GM21737 (cell line): Measurements from ENCODE around the gene XRRA1.
A peak's percentile ranks its signal among the peaks of the same experiment; 100 is the strongest.

Experiments
- ATAC-seq: cut with Tn5 transposase; IDR thresholded peaks from one replicate; pipeline ENCODE4 v1.9.1; 2021; ENCODE audit warnings: mild to moderate bottlenecking, moderate library complexity; ENCODE audit not compliant: unreplicated experiment

Gene XRRA1

DNA sequence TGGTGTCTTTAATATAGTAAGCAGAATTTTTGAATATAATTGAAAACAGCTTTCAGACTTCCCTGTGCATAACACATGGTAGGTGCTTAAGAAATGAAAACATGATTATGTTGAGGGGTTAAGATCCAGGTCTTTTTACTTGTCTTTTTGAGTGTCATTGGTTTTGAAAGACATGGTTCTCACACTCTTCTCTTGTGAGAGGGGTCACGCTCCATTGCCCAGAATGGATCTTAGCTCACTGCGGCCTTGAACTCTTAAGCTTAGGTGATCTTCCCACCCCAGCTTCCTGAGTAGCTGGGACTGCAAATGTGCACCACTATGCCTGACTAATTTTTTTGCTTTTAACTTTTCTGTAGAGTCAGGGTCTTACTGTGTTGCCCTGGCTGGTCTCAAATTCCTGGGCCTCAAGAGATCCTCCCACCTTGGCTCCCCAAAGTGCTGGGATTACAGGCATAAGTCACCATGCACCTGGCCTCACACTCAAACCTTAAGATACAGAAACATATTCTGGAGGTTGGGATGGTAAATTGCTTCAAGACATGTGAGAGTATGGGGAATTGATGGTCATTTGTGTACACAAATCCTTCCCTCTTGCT is 1.6 kb upstream of the XRRA1 start:
- no peak for ATAC-seq

- no peak for ATAC-seq
These were observed 854 bp upstream of the XRRA1 start for GRCh38 chr11:74949753-74950137.

- ATAC-seq = peak; percentile 12
These were observed 369 bp downstream of the XRRA1 start for GRCh38 chr11:74948546-74948897.

- ATAC-seq = no peak
These were observed 6.7 kb downstream of the XRRA1 start for GRCh38 chr11:74942073-74942759.

DNA sequence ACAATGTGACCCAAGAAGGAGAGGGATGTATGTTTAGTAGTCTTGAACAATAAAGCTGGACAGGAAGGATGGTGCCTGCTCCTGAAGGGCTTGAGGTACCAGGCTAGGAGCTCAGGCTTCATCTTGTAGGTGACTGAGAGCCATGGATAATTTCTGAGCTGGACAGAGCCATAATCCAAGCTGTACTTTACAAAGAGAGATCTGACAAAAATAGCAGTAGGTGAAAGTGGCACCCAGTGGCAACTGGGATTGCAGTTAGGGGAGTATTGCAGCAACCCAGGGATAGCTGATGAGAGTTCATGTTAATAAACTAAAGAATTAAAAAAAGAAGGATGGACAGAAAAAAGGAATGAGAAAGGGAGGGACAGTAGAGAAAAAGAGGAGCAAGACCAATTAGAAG is 7.4 kb downstream of the XRRA1 start:
- no peak for ATAC-seq

- ATAC-seq = no peak
These were observed 11.0 kb downstream of the XRRA1 start for GRCh38 chr11:74937696-74938475.

DNA sequence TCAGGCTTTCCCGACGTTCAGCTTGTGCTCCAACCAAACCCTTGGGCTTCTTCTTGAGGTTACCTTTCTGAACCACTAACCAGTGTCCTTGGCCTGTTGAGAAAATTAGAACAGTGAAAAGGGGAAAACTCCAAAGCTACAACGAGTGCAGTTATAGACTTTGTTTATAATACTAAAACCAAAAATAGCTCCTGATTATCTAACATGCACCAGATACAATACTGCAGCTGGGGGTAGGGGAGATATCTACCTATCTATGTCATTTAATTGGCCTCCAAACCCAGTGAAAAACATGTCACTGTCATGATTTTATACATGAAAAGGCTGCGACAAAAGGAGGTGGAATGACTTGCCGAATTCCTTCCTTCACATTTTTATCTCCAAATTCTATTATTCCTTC is 11.9 kb downstream of the XRRA1 start:
- no peak for ATAC-seq

DNA sequence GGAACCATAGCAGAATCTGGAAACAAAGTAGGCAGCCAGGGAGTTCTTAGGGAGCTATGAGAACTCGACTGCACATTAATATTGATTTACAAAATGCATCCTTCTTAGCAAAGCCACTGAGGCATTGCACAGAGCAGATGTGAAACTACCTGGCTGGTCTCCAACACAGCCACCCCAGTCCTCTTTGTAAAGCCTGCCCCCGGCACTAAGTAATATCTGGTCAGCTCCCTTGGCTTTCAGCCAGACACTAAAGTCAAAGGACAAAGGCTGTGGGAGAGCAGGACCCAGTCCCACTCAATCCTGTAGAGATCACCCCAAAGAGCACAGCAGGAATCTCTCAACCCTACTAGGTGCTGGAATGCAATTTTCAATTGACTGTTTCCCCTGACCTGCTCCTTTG is 12.8 kb downstream of the XRRA1 start:
- ATAC-seq = no peak

DNA sequence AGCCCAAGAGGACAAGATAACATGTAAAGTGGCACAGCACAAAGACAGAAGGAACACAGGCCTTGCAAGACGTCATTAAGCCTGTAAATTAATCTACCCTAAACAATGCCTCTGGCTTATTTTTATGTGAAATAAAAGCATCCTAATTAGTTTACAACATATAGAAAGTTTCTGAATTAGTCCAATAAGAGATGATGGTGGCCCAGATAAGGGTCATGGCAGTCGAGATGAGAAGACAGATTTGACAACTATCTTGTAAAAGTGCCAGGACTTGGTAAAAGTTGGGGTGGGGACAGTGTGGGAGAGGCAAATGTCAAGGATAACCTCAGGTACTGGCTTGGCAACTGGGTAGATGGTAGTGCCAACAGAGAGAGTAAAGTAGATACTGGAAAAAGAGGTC is 13.6 kb downstream of the XRRA1 start:
- ATAC-seq = no peak

DNA sequence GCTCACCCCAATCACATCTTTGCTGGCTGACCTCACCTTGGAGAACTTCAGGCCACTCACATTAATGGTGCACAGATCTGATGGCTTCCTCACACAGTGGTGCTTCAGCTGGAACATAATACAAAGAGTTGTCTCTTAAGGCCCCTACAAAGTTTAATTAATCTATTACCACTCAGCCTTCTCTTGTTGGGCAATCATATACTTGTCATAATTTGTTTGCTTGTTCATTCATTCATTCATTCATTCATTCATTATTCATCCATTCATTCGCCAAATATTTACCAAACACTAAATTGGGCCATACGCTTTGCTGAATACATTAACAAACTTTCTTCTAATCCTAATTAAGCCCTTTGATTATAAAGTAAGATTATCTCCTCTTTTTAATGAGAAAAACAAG is 15.1 kb downstream of the XRRA1 start:
- no peak for ATAC-seq

DNA sequence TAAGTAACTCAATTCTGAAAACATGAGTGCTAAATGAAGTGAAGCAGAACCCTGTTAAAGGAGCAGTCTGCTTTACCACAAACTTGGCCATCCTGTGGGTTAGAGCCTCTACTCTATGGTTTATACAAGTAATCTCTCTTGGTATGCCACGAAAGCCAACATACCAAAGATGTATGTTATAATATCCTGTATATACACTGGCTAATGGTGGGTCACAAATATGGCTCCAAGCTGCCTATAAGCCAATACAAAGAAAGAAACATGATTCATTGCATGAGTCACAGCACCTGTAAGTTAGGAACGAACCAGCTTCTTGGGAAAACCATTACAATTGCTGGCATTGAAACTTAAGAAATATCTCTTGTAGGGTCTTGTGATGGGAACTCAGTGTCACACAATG is 16.1 kb downstream of the XRRA1 start:
- no peak for ATAC-seq

DNA sequence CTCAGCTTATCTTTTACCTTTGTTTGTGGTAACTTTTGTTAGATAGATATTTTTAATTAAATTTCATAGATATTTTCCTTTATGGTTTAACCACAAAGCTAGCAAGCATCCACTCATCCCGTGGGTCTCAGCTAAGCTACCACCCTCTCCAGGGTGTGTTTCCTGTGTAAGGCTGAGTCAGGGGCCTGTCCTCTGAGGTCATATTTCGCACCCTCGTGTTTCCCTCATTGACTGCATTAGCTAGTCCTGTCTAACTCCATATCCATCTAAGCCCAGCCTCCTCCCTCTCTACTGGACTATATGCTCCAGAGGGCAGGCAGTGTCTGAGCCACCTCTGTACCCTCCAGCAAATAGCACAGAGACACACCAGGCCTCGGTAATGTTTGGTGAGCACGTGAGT is 16.7 kb downstream of the XRRA1 start:
- no peak for ATAC-seq

- peak; percentile 73 for ATAC-seq
These were observed 19.2 kb downstream of the XRRA1 start for GRCh38 chr11:74929431-74930363.

DNA sequence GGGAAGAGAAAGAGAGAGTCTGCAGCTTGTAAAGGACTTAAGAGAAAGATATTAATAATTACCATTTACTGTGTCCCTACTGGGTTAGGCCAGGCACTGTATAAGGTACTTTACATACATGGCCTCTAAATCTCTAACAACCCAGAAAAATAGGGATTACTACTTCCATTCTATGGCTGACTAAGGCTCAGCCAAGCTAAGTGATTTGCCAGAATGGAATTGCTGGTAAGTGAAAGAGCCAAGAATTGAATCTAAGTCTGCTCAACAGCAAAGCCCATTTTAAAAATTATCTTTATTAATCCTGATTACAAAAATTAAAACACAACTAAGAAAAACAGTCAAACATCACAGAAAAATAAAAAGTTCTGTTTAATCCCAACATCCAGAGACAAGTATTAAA is 21.4 kb downstream of the XRRA1 start:
- ATAC-seq = no peak

DNA sequence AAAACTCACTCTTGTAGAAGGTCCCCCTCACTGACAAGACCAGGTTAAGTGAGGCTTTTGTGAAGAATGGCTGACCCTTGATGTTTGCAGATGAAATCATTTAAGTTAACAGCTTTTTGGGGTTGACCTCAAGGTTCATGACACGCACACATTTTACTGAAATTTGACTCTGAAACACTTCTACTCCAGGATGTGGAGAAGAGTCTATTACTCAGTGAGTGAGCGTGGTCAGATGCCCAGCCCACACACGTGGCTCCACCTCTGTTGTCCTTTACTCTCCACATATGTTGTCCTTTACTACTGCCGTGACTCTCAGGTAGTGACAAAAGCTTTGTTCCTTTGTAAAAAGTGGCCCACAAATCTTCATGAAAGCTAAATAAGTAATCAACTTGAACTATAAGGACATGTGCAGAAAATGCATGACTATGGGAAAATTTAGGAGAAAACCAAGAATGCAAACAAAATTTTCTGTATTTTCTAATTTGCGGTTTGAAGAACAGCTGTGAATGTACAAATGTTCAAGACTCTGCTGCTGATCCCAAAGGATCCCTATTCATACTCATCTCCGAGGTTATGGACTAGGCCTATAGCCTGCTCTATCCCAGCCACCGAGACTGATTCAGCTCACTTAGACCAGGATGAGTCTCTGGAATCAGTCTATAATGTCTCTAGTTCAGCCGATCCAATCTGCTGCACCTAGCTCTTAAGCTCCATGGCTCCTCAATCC is 22.4 kb downstream of the XRRA1 start:
- ATAC-seq = no peak

GRCh38 chr11:74925281-74925680 is 23.6 kb downstream of the XRRA1 start:
- ATAC-seq = no peak

DNA sequence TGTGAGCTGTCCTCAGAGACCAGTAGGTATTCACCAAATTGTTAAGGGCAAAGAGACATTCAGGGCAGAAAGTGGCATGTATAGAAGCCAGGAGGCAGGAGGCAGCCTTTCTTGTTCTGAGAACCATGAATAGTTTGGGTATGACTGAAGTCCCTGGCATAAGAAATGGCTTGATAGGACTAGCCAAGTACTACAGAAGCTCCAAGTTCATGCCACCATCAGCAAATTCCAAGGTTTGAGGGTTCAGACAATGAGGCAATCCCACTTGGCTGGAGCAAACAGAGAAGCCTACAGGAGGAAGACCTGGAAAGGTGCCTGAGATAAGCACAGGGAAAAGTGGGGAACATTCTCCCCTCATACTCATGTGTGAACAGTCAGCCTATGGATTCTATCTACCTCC is 25.8 kb downstream of the XRRA1 start:
- ATAC-seq = no peak

GRCh38 chr11:74909812-74910211 is 39.1 kb downstream of the XRRA1 start:
- ATAC-seq = no peak

DNA sequence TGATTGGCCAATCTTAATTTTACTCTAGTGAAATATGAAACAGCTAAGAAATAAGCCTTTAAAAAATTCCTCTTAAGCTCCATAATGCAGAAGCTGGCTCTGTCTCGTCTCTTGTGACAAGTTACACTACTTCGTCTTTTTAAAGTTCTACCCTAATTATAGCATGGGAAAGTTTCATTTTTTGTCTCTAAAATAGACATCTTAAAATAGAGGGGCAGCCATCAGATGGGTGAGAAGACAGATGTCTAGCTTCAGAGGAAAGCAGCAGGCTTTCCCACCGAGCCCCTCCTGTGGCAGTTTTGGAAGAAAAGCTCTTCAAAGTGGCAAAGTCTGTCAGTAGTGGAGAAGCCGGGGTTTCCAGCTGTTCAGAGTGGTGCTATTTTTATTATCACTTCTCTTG is 39.5 kb downstream of the XRRA1 start:
- no peak for ATAC-seq

GRCh38 chr11:74905326-74905725 is 43.6 kb downstream of the XRRA1 start:
- ATAC-seq = no peak

DNA sequence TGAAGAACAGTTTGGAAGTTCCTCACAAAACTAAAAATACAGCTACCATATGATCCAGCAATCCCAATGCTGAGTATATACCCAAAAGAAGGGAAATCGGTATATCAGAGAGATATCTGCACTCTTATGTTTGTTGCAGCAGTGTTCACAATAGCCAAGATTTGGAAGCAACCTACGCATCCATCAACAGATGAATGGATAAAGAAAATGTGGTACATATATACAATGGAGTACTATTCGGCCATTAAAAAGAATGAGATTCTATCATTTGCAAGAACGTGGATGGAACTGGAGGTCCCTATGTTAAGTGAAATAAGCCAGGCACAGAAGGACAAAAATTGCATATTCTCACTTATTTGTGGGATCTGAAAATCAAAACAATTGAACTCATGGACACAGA is 46.5 kb downstream of the XRRA1 start:
- no peak for ATAC-seq
